Measurements from ENCODE around the gene SPIRE2. TPM values are rescaled to one million over a fixed set of nuclear protein-coding genes. Genes with fewer than 3 reads are reported as not detected.

The SPIRE2 gene
- total and polyA plus RNA-seq, 2 donors (not counting 1 experiment from before 2014, with no cell fraction given) = 0.98 to 2.0 TPM

GRCh38 chr16:89890886-89891657 is 62.8 kb downstream of the SPIRE2 start:
- Mint-ChIP-seq H3K27ac (no peak overlapping the region), H3K27me3 (no peaks in the 10 kb centered on the region), H3K4me1 (no peaks in the 10 kb centered on the region), H3K9me3 (ENCODE audit: insufficient read depth) (no peaks in the 10 kb centered on the region), H3K4me3 (no peak overlapping the region)
- DNase-seq (no peak), ATAC-seq (ENCODE audit: low read depth) (no peak)
- Histone ChIP-seq H2AFZ (ENCODE audit: insufficient read depth, low read depth, low read length, poor library complexity, severe bottlenecking) (no peak overlapping the region), H3K27me3 (replicated peaks in 1 of 4; ENCODE audit: control extremely low read depth in 1 of 4, control insufficient read depth in 3 of 4, insufficient read depth in 4 of 4, low read length in 3 of 4) (no peaks in the 10 kb centered on the region), H3K9me3 (ENCODE audit: control extremely low read depth in 1 of 3, control insufficient read depth in 2 of 3, insufficient read depth in 1 of 3, low read length in 2 of 3) (no peaks in the 10 kb centered on the region), H3K4me1 (ENCODE audit: control insufficient read depth in 2 of 2, insufficient read depth in 2 of 2, low read length in 2 of 2) (no peaks in the 10 kb centered on the region), H4K20me1 (ENCODE audit: control insufficient read depth, insufficient read depth, low read length, poor library complexity, severe bottlenecking) (peaks cover 51% of the 10 kb centered on the region), H3K4me3 (ENCODE audit: control extremely low read depth in 1 of 5, extremely low read depth in 1 of 5, insufficient read depth in 1 of 5, low read depth in 2 of 5, low read length in 4 of 5) (no peak overlapping the region), H3K9ac (ENCODE audit: low read length) (no peak overlapping the region), H3K79me2 (ENCODE audit: control insufficient read depth, insufficient read depth, low read length) (peaks cover 20% of the 10 kb centered on the region), H3K27ac (ENCODE audit: low read length in 2 of 2) (no peak overlapping the region), H3K36me3 (replicated peaks in 1 of 2; ENCODE audit: control extremely low read depth in 1 of 2, control insufficient read depth in 1 of 2, extremely low read depth in 1 of 2, insufficient read depth in 2 of 2, low read length in 1 of 2) (peaks cover 6 to 74% of the 10 kb centered on the region in 2 experiments), H3K4me2 (replicated peaks; ENCODE audit: low read depth, low read length, poor library complexity, severe bottlenecking) (no peak overlapping the region)
- intact Hi-C loops (cut with micrococcal nuclease) = no loop called here
- no peak for TF ChIP-seq CTCF (IDR thresholded peaks at IDR 0.05)
- TF ChIP-seq EZH2 (IDR thresholded peaks at IDR 0.05; ENCODE audit: borderline replicate concordance, insufficient read depth, low read depth, low read length, poor library complexity, severe bottlenecking) = no peak
- ChIA-PET CTCF (no interaction called here), POLR2A (no interaction called here)
- 98% methylated on average over 13 of the region's 16 CpGs for WGBS (ENCODE audit: insufficient coverage)

- no peak overlapping the region for H3K27ac ChIP-seq (ENCODE audit: low read length in 2 of 2)
- H3K9me3 ChIP-seq (ENCODE audit: control extremely low read depth in 1 of 3, control insufficient read depth in 2 of 3, insufficient read depth in 1 of 3, low read length in 2 of 3) = no peaks in the 10 kb centered on the region
- ChIA-PET POLR2A (no interaction called here), CTCF (no interaction called here)
- no peaks in the 10 kb centered on the region for H3K27me3 ChIP-seq (replicated peaks in 1 of 4; ENCODE audit: control extremely low read depth in 1 of 4, control insufficient read depth in 3 of 4, insufficient read depth in 4 of 4, low read length in 3 of 4)
- peaks cover 57% of the 10 kb centered on the region for H4K20me1 ChIP-seq (ENCODE audit: control insufficient read depth, insufficient read depth, low read length, poor library complexity, severe bottlenecking)
- no peak overlapping the region for H3K9ac ChIP-seq (ENCODE audit: low read length)
- DNase-seq (no peak), ATAC-seq (ENCODE audit: low read depth) (no peak)
- no peak overlapping the region for H3K27ac Mint-ChIP-seq
- no peaks in the 10 kb centered on the region for H3K4me1 Mint-ChIP-seq
- no peak overlapping the region for H3K4me3 ChIP-seq (ENCODE audit: control extremely low read depth in 1 of 5, extremely low read depth in 1 of 5, insufficient read depth in 1 of 5, low read depth in 2 of 5, low read length in 4 of 5)
- peaks cover 4 to 74% of the 10 kb centered on the region in 2 experiments for H3K36me3 ChIP-seq (replicated peaks in 1 of 2; ENCODE audit: control extremely low read depth in 1 of 2, control insufficient read depth in 1 of 2, extremely low read depth in 1 of 2, insufficient read depth in 2 of 2, low read length in 1 of 2)
- no peaks in the 10 kb centered on the region for H3K27me3 Mint-ChIP-seq
- H3K79me2 ChIP-seq (ENCODE audit: control insufficient read depth, insufficient read depth, low read length) = peaks cover 23% of the 10 kb centered on the region
- no peaks in the 10 kb centered on the region for H3K4me1 ChIP-seq (ENCODE audit: control insufficient read depth in 2 of 2, insufficient read depth in 2 of 2, low read length in 2 of 2)
- no peak overlapping the region for H2AFZ ChIP-seq (ENCODE audit: insufficient read depth, low read depth, low read length, poor library complexity, severe bottlenecking)
- no peaks in the 10 kb centered on the region for H3K9me3 Mint-ChIP-seq (ENCODE audit: insufficient read depth)
- H3K4me2 ChIP-seq (replicated peaks; ENCODE audit: low read depth, low read length, poor library complexity, severe bottlenecking) = no peak overlapping the region
- intact Hi-C loops (cut with micrococcal nuclease) = no loop called here
- no peak overlapping the region for H3K4me3 Mint-ChIP-seq
- no peak for TF ChIP-seq EZH2 (IDR thresholded peaks at IDR 0.05; ENCODE audit: borderline replicate concordance, insufficient read depth, low read depth, low read length, poor library complexity, severe bottlenecking)
- TF ChIP-seq CTCF (IDR thresholded peaks at IDR 0.05) = no peak
- WGBS (ENCODE audit: insufficient coverage) = 99% methylated on average over 14 of the region's 18 CpGs
Observed at GRCh38 chr16:89892055-89892630, 63.9 kb downstream of the SPIRE2 start.
